H9 (cell line): Measurements from ENCODE around the gene PLXNB3. TPM values are rescaled to one million over a fixed set of nuclear protein-coding genes. Genes with fewer than 3 reads are reported as not detected.
"Not testable (repeated sequence)": the region's sequence is repeated elsewhere in the genome, so short reads cannot be mapped to it uniquely, and the experiment has no call there.

Experiments used
- DNase-seq: peaks from one replicate; pipeline ENCODE4 v3.0.0-alpha.2; 2017
- H2AFZ ChIP-seq: one replicate; pipeline ENCODE4 v1.6.1; 2013; ENCODE audit warnings: mild to moderate bottlenecking, low read length, control low read depth, moderate library complexity
- H2AK5ac ChIP-seq: 2 replicates; pipeline ENCODE4 v1.6.1; 2013; ENCODE audit warnings: low read length, control low read depth, mixed read lengths; ENCODE audit not compliant: insufficient read length
- H2BK120ac ChIP-seq: one replicate; pipeline ENCODE4 v1.6.1; 2013; ENCODE audit warnings: low read depth, mild to moderate bottlenecking, low read length, control low read depth, inconsistent platforms; ENCODE audit not compliant: poor library complexity, severe bottlenecking
- H2BK12ac ChIP-seq: 2 replicates; pipeline ENCODE4 v1.6.1; 2013; ENCODE audit warnings: low read length, control low read depth, mixed read lengths, low read depth; ENCODE audit not compliant: insufficient read length
- H2BK15ac ChIP-seq: 2 replicates; pipeline ENCODE4 v1.6.1; 2013; ENCODE audit warnings: low read depth, low read length, control low read depth
- H2BK20ac ChIP-seq: one replicate; pipeline ENCODE4 v1.6.1; 2013; ENCODE audit warnings: low read depth, mild to moderate bottlenecking, low read length, control low read depth, inconsistent platforms; ENCODE audit not compliant: poor library complexity, severe bottlenecking
- H2BK5ac ChIP-seq: 2 replicates; pipeline ENCODE4 v1.6.1; 2013; ENCODE audit warnings: low read length, control low read depth, mixed read lengths; ENCODE audit not compliant: insufficient read length
- H3K14ac ChIP-seq: 2 replicates; pipeline ENCODE4 v1.6.1; 2013; ENCODE audit warnings: low read length, control low read depth; ENCODE audit not compliant: insufficient read depth
- H3K18ac ChIP-seq: 2 replicates; pipeline ENCODE4 v1.6.1; 2013; ENCODE audit warnings: low read depth, mild to moderate bottlenecking, mixed read lengths, low read length, control low read depth; ENCODE audit not compliant: insufficient read length
- H3K23ac ChIP-seq: 2 replicates; pipeline ENCODE4 v1.6.1; 2013; ENCODE audit warnings: low read length, control low read depth, mixed read lengths, low read depth; ENCODE audit not compliant: insufficient read length
- H3K23me2 ChIP-seq: 2 replicates; pipeline ENCODE4 v1.6.1; 2013; ENCODE audit warnings: low read depth, mild to moderate bottlenecking, mixed read lengths, low read length, control low read depth; ENCODE audit not compliant: insufficient read length, poor library complexity, severe bottlenecking
- H3K27ac ChIP-seq: 2 replicates; pipeline ENCODE4 v1.5.1; 2013; ENCODE audit warnings: low read length, control low read depth, mixed read lengths, low read depth; ENCODE audit not compliant: insufficient read length
- H3K27me3 ChIP-seq: 2 replicates; pipeline ENCODE4 v1.6.1; 2013; ENCODE audit warnings: low read length, control low read depth, inconsistent platforms; ENCODE audit not compliant: insufficient read depth
- H3K4ac ChIP-seq: 2 replicates; pipeline ENCODE4 v1.6.1; 2013; ENCODE audit warnings: low read depth, mild to moderate bottlenecking, control low read depth, inconsistent platforms, low read length, moderate library complexity
- H3K4me1 ChIP-seq: 2 replicates; pipeline ENCODE4 v1.6.1; 2013; ENCODE audit warnings: low read length, control low read depth, inconsistent platforms; ENCODE audit not compliant: insufficient read depth
- H3K4me2 ChIP-seq: 2 replicates; pipeline ENCODE4 v1.6.1; 2013; ENCODE audit warnings: low read length, control low read depth, mixed read lengths; ENCODE audit not compliant: insufficient read length, insufficient read depth
- H3K56ac ChIP-seq: 2 replicates; pipeline ENCODE4 v1.6.1; 2013; ENCODE audit warnings: low read depth, mild to moderate bottlenecking, mixed read lengths, low read length, control low read depth; ENCODE audit not compliant: insufficient read length
- H3K79me1 ChIP-seq: 2 replicates; pipeline ENCODE4 v1.6.1; 2013; ENCODE audit warnings: low read depth, mild to moderate bottlenecking, moderate library complexity, low read length, control low read depth, inconsistent platforms; ENCODE audit not compliant: insufficient read depth, poor library complexity, severe bottlenecking
- H3K79me2 ChIP-seq: 2 replicates; pipeline ENCODE4 v1.6.1; 2013; ENCODE audit warnings: low read length, control low read depth, inconsistent platforms; ENCODE audit not compliant: insufficient read depth
- H3K9ac ChIP-seq: 2 replicates; pipeline ENCODE4 v1.6.1; 2013; ENCODE audit warnings: low read length, control low read depth, mixed read lengths; ENCODE audit not compliant: insufficient read length; ENCODE audit errors: extremely low read depth
- H3K9me3 ChIP-seq: one replicate; pipeline ENCODE4 v1.6.1; 2013; ENCODE audit warnings: low read depth, low read length, inconsistent platforms; ENCODE audit not compliant: control insufficient read depth
- H3T11ph ChIP-seq: one replicate; pipeline ENCODE4 v1.6.1; 2013; ENCODE audit warnings: mild to moderate bottlenecking, low read length, control low read depth, inconsistent platforms
- H4K20me1 ChIP-seq: one replicate; pipeline ENCODE4 v1.6.1; 2013; ENCODE audit not compliant: control insufficient read depth, insufficient read length, insufficient read depth
- H4K5ac ChIP-seq: 2 replicates; pipeline ENCODE4 v1.6.1; 2013; ENCODE audit warnings: low read depth, mild to moderate bottlenecking, mixed read lengths, low read length, control low read depth; ENCODE audit not compliant: insufficient read length
- H4K8ac ChIP-seq: replicated peaks from 2 replicates; pipeline ENCODE4 v1.6.1; 2013; ENCODE audit warnings: low read length, control low read depth, mixed read lengths, low read depth; ENCODE audit not compliant: insufficient read length
- H4K91ac ChIP-seq: 2 replicates; pipeline ENCODE4 v1.6.1; 2013; ENCODE audit warnings: low read depth, mild to moderate bottlenecking, moderate library complexity, mixed read lengths, low read length, control low read depth; ENCODE audit not compliant: insufficient read length
- H3K27ac Mint-ChIP-seq, 3 experiments: 2 replicates in 2 of 3; 3 replicates in 1 of 3; pipeline ENCODE4 v1.8.0; 2020 to 2021; ENCODE audit warnings: mixed read lengths in 3 of 3, mild to moderate bottlenecking in 1 of 3, moderate library complexity in 1 of 3
- H3K27me3 Mint-ChIP-seq: 2 replicates; pipeline ENCODE4 v1.8.0; 2021; ENCODE audit warnings: low read depth, mild to moderate bottlenecking, moderate library complexity, mixed read lengths
- H3K36me3 Mint-ChIP-seq, 3 experiments: 2 replicates in 2 of 3; 3 replicates in 1 of 3; pipeline ENCODE4 v1.8.0; 2020 to 2021; ENCODE audit warnings: low read depth in 3 of 3, mixed read lengths in 3 of 3; ENCODE audit not compliant: insufficient read depth in 1 of 3
- H3K4me1 Mint-ChIP-seq, 2 experiments: 2 replicates each; pipeline ENCODE4 v1.8.0; 2020; ENCODE audit warnings: mixed read lengths in 2 of 2
- H3K4me3 Mint-ChIP-seq, 2 experiments: 2 replicates in 1 of 2; 3 replicates in 1 of 2; pipeline ENCODE4 v1.8.0; 2020 to 2021; ENCODE audit warnings: mild to moderate bottlenecking in 2 of 2, mixed read lengths in 2 of 2, moderate library complexity in 1 of 2
- H3K9me3 Mint-ChIP-seq, 2 experiments: 2 replicates in 1 of 2; 3 replicates in 1 of 2; pipeline ENCODE4 v1.8.0; 2020; ENCODE audit warnings: mild to moderate bottlenecking in 2 of 2, mixed read lengths in 2 of 2, moderate library complexity in 1 of 2
- CTCF ChIP-seq: fragments of 200-600 bp; sonication (generic); conservative IDR thresholded peaks from 3 replicates; pipeline ENCODE4 v1.8.0; 2021; ENCODE audit warnings: antibody characterized with exemption, mild to moderate bottlenecking
- WGBS: extraction: QIAGEN DNeasy Blood & Tissue Kit; methylation state at CpG from one replicate; pipeline ENCODE4 v1.1.7; 2013; ENCODE audit warnings: missing lambda C conversion rate, low lambda C conversion rate, mixed read lengths; ENCODE audit not compliant: insufficient read length; ENCODE audit errors: extremely low coverage; 5-methylcytosine and 5-hydroxymethylcytosine counted together
- total RNA-seq: library from RNA; stranded (reverse); gene quantifications from 2 replicates; pipeline ENCODE4 v1.2.1, GENCODE V29; 2021

The PLXNB3 gene
- total RNA-seq, 1 experiment from 2014 or later = 1.9 TPM

GRCh38 chrX:153746359-153746758 is 17.7 kb upstream of the PLXNB3 start:
- no peaks in the 10 kb centered on the region for H4K20me1 ChIP-seq
- no peaks in the 10 kb centered on the region for H3K4me1 ChIP-seq
- no peak overlapping the region for H3K27ac Mint-ChIP-seq
- no peaks in the 10 kb centered on the region for H3K27me3 ChIP-seq
- no peak overlapping the region for H3K23ac ChIP-seq
- H2BK120ac ChIP-seq = no peak overlapping the region
- no peak overlapping the region for H3K18ac ChIP-seq
- peaks cover 0 to 7% (median 1%) of the 10 kb centered on the region in 3 experiments; a peak in 3 of 7 replicates for H3K36me3 Mint-ChIP-seq
- no peak overlapping the region for H3K14ac ChIP-seq
- H2BK15ac ChIP-seq = no peak overlapping the region
- no peak overlapping the region for H2AFZ ChIP-seq
- DNase-seq = no peak
- H3K4me1 Mint-ChIP-seq = peaks cover 0 to 4% of the 10 kb centered on the region in 2 experiments; a peak in 2 of 4 replicates
- H3K9me3 Mint-ChIP-seq = peaks cover 60 to 77% of the 10 kb centered on the region in 2 experiments
- H3K56ac ChIP-seq = no peak overlapping the region
- H4K5ac ChIP-seq = no peak overlapping the region
- H4K91ac ChIP-seq = no peak overlapping the region
- no peak overlapping the region for H3K4me3 Mint-ChIP-seq
- no peaks in the 10 kb centered on the region for H3K79me1 ChIP-seq
- TF ChIP-seq CTCF = no peak
- no peak overlapping the region for H2BK5ac ChIP-seq
- no peak overlapping the region for H3K9ac ChIP-seq
- 100% methylated on average over 2 of the region's 3 CpGs for WGBS
- no peak overlapping the region for H3K4me2 ChIP-seq
- no peak overlapping the region for H3K27ac ChIP-seq
- H4K8ac ChIP-seq = no peak overlapping the region
- H3K23me2 ChIP-seq = peaks cover 7% of the 10 kb centered on the region
- no peak overlapping the region for H2AK5ac ChIP-seq
- no peak overlapping the region for H3T11ph ChIP-seq
- peaks cover 16% of the 10 kb centered on the region for H3K27me3 Mint-ChIP-seq
- H3K9me3 ChIP-seq = peaks cover 17% of the 10 kb centered on the region
- H3K4ac ChIP-seq = no peak overlapping the region
- no peaks in the 10 kb centered on the region for H3K79me2 ChIP-seq
- no peak overlapping the region for H2BK20ac ChIP-seq
- H2BK12ac ChIP-seq = no peak overlapping the region

- H2BK5ac ChIP-seq = not testable (repeated sequence)
Measured at GRCh38 chrX:153746991-153747390, 17.1 kb upstream of the PLXNB3 start.

More at GRCh38 chrX:153746991-153747390, 17.1 kb upstream of the PLXNB3 start:
- no CpG with 5 or more reads among the region's 6 CpGs for WGBS
- not testable (repeated sequence) for H3K36me3 Mint-ChIP-seq, H2BK15ac ChIP-seq, H3T11ph ChIP-seq, H3K4me1 Mint-ChIP-seq, H3K56ac ChIP-seq, H4K20me1 ChIP-seq, H3K4me3 Mint-ChIP-seq, H2BK120ac ChIP-seq, H4K8ac ChIP-seq, H4K5ac ChIP-seq, H3K27me3 ChIP-seq, H3K18ac ChIP-seq, H2BK20ac ChIP-seq, H3K4me2 ChIP-seq, H2AK5ac ChIP-seq, H3K79me1 ChIP-seq, H3K4ac ChIP-seq, H3K23ac ChIP-seq, H2BK12ac ChIP-seq, H3K27ac Mint-ChIP-seq, H2AFZ ChIP-seq, H3K9ac ChIP-seq, H3K4me1 ChIP-seq, H3K14ac ChIP-seq, DNase-seq, H3K79me2 ChIP-seq, H3K23me2 ChIP-seq, H3K27ac ChIP-seq, H4K91ac ChIP-seq
- peaks cover 16% of the 10 kb centered on the region for H3K27me3 Mint-ChIP-seq
- peaks cover 24% of the 10 kb centered on the region for H3K9me3 ChIP-seq
- H3K9me3 Mint-ChIP-seq = peaks cover 64 to 79% of the 10 kb centered on the region in 2 experiments
